D721Med (cell line): ENCODE measurements around the gene CFAP61.

Source experiments
- DNase-seq: peaks from one replicate; pipeline ENCODE4 v3.0.0; 2011; ENCODE audit warnings: low spot score; ENCODE audit not compliant: insufficient read length
- FAIRE-seq: peaks from 2 replicates; lab custom pipeline; 2011; peaks lifted over from hg19 to GRCh38; lab: Jason Lieb, UNC
- TF ChIP-seq, protein P1 (sequence below): IDR thresholded peaks from 2 replicates; pipeline ENCODE4 v1.5.1; 2012; ENCODE audit warnings: mild to moderate bottlenecking, control low read depth; ENCODE audit not compliant: insufficient read depth; ENCODE audit errors: missing control alignments

Gene CFAP61

DNA sequence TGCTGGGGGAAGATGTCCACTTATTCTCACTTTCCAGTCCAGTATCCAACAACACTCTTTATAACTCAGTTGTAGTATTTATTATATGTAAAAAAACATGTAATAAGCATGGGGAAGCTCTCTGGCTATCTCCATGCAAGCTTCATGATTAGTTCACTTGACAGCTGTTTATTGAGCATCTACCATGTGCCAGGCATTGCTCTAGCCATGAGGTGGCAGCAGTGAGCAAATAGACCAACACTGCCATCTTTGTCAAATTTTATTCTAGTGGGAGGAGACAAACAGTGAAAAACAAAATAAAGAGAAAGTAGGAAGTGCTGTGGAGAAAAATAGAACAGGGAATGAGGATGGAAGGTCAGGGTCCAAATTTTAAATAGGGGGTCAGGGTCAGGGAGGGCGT, 131.8 kb downstream of the CFAP61 start:
- FAIRE-seq: no peak

DNA sequence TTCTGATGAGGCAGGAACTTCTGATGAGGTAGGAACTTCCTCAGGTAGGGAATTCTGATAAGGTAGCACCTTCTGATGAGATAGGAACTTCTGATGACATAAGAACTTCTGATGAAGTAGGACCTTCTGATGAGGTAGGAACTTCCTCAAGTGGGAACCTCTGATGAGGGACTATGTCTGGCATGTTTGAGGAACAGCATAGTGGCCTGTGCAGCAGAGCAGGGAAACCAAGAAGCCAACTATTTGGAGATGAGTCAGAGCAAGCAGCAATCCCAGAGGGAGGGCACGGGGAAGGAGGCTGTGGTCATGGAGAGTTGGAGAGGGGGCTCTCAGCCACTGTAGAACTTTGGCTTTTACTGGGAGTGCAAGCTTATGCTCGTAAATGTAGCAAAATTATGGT, 132.4 kb downstream of the CFAP61 start:
- DNase-seq (no peak), FAIRE-seq (no peak)
- TF ChIP-seq, protein P1, sequence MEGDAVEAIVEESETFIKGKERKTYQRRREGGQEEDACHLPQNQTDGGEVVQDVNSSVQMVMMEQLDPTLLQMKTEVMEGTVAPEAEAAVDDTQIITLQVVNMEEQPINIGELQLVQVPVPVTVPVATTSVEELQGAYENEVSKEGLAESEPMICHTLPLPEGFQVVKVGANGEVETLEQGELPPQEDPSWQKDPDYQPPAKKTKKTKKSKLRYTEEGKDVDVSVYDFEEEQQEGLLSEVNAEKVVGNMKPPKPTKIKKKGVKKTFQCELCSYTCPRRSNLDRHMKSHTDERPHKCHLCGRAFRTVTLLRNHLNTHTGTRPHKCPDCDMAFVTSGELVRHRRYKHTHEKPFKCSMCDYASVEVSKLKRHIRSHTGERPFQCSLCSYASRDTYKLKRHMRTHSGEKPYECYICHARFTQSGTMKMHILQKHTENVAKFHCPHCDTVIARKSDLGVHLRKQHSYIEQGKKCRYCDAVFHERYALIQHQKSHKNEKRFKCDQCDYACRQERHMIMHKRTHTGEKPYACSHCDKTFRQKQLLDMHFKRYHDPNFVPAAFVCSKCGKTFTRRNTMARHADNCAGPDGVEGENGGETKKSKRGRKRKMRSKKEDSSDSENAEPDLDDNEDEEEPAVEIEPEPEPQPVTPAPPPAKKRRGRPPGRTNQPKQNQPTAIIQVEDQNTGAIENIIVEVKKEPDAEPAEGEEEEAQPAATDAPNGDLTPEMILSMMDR: no peak

More for the DNA sequence above, 131.8 kb downstream of the CFAP61 start:
- TF ChIP-seq, protein P1: no peak
- DNase-seq: no peak

DNA sequence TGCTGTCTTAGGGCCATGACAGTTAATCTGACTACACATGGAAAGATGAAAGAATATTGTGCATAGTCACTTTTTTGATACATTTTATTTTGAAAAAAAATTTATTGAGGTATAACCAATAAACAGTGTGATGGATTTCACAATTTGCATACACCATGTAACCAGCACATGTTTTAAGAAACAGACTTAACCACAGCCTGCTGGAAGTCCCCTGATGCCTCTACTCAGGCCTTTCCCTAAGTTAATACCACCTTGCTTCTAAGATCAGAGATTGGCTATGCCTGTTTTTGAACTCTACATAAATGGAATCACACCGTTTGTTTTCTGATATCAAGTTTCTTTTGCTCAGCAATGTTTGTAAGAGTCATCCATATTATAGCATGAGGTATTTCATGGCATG, 136.3 kb downstream of the CFAP61 start:
- FAIRE-seq (no peak), DNase-seq (no peak)
- TF ChIP-seq, protein P1: no peak

DNA sequence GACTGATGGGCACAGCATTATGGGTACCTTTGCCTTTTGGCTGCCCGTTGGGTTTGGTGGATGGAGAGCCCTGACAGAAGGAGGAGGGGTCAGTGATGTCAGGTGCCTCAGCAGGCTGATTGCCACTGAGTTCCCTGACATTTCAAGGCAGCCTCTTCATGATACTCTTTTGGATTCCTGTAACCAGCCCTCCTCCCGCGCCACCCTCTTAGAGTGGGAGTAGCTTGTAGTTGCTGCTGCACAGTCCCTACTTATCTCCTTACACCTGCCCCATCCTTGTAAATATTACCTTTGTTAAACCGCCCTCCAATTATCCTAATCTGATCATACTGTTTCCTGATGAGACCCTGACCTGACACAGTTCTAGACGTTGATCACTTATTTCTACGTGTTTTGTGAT, 140.0 kb downstream of the CFAP61 start:
- FAIRE-seq (no peak), DNase-seq (no peak)
- TF ChIP-seq, protein P1: no peak

DNA sequence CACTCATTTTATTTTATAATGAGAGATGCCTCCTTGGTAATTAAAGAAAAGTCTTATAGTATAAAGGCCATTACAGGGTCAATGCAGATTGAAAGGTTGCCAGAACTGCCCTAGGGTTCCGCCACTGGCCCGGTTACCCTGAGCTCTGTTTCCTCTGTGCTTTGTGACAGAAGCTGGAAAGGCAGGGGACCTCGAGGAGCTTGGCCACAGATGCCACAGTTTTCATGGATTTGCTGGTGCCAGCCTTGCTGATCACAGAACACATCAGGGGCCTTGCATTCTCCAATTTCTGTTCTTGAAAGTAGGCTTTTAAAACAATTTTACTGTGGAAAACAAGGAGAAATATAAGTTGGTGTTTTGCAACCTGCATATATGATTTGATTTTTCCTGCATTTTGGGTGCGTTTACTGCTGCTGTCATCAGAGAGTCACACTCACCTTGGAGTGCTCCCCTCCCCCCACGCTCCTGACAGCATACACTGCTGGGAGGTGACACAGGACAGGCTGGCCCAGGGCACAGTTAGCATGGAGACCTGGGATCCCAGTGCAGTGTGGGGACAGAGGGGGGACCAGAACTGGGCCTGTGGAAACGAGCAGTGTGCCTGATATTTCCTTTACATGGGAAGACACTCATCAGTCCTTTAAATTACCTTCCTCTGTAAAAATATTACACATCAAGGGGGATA, 142.8 kb downstream of the CFAP61 start:
- FAIRE-seq: no peak
- no peak for DNase-seq
- TF ChIP-seq, protein P1: no peak

DNA sequence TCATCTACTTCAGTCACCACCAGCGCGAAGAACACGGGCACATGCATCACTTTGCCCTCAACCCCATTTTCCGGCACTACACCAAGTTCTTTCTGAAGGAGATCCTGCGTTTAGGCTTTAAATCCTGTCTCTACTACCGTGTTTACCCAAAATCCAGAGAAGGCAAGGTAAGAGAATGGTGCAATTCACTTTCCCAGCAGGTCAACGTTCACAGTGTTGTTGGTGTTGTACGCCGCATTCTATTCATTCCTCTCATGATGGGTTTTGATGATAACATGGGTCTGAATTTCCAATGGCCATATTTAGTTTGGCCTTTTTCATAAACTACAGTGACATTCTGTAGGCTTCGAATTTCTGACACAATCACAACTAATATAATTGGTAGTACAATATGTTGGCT, 144.3 kb downstream of the CFAP61 start:
- no peak for FAIRE-seq
- no peak for DNase-seq
- TF ChIP-seq, protein P1: no peak

DNA sequence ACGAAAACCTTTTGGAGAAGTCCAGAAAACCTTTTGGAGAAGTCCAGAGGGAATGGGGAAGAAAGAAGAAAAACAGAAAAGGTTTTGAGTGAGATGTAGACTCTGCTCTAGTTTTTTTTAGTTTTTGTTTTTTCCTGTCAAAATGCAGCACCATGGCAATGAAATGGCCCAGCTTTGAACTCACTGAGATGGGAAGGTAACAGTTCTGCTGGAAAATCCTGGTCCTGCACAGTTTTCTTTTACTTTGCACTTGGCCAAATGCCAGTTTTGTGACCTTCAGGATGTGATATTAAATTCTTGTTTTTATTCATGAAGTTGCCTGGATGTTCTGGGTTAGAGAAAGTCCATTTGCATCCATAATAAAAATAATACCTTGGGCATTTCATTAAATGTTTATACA, 145.7 kb downstream of the CFAP61 start:
- DNase-seq (no peak), FAIRE-seq (no peak)
- TF ChIP-seq, protein P1: no peak
